Endothelial cell of umbilical vein (primary cell): ENCODE data around the gene CDHR5. TPM values are rescaled to one million over a fixed set of nuclear protein-coding genes. Genes with fewer than 3 reads are reported as not detected.

ENCODE experiments used
- BruUV-seq: library from RNA; stranded (reverse); fragments of 400-500 nt; replicated peaks from 2 replicates; lab custom pipeline; 2021; lab: Mats Ljungman, UMichigan
- CTCF ChIA-PET: fragments of 300-600, 350-600 bp; sonication (Branson Sonifier 250); formaldehyde crosslinking; loops from one replicate; lab custom pipeline; 2021; ENCODE audit warnings: antibody characterized with exemption, inconsistent platforms; lab: Charles Lee
- POLR2A ChIA-PET: fragments of 300-600, 350-600 bp; sonication (Branson Sonifier 250); formaldehyde crosslinking; loops from one replicate; lab custom pipeline; 2021; ENCODE audit warnings: antibody characterized with exemption, inconsistent platforms; lab: Charles Lee
- DNase-seq: peaks from one replicate; pipeline ENCODE4 v3.0.0-alpha.2; 2011; ENCODE audit warnings: low read depth, low spot score
- FAIRE-seq: peaks from 2 replicates; lab custom pipeline; 2011; peaks lifted over from hg19 to GRCh38; lab: Jason Lieb, UNC
- H2AFZ ChIP-seq: 2 replicates; pipeline ENCODE4 v1.6.0; 2012; ENCODE audit warnings: low read depth, low read length, control low read depth, inconsistent platforms
- H3K27ac ChIP-seq: 2 replicates; pipeline ENCODE4 v1.5.1; 2011; ENCODE audit warnings: low read depth, mild to moderate bottlenecking, control low read depth, low read length, moderate library complexity; ENCODE audit not compliant: insufficient read depth
- H3K27me3 ChIP-seq, 2 experiments: 2 replicates each; pipeline versions ENCODE4 v1.6.0 to v1.6.1; 2011; ENCODE audit warnings: low read length in 2 of 2, mixed read lengths in 1 of 2; ENCODE audit not compliant: control insufficient read depth in 2 of 2, insufficient read depth in 2 of 2
- H3K36me3 ChIP-seq, 2 experiments: 2 replicates in 1 of 2; 3 replicates in 1 of 2; pipeline ENCODE4 v1.5.1; 2011; ENCODE audit warnings: low read length in 2 of 2, mild to moderate bottlenecking in 1 of 2, moderate library complexity in 1 of 2; ENCODE audit not compliant: control insufficient read depth in 2 of 2, insufficient read depth in 2 of 2; ENCODE audit errors: extremely low read depth in 1 of 2
- H3K4me1 ChIP-seq: 3 replicates; pipeline ENCODE4 v1.5.1; 2011; ENCODE audit warnings: mild to moderate bottlenecking, low read length; ENCODE audit not compliant: control insufficient read depth, insufficient read depth; ENCODE audit errors: extremely low read depth
- H3K4me2 ChIP-seq: 2 replicates; pipeline ENCODE4 v1.6.1; 2011; ENCODE audit warnings: low read length, control low read depth, mixed read lengths; ENCODE audit not compliant: insufficient read depth
- H3K4me3 ChIP-seq, 3 experiments: fragments of 200-600 bp in 1 of 3; sonication (generic), shearing (Covaris generic) in 1 of 3; replicated peaks in 1 of 3; 2 replicates each; pipeline ENCODE4 v1.5.1; 2011 to 2016; ENCODE audit warnings: control low read depth in 3 of 3, low read length in 3 of 3, mild to moderate bottlenecking in 2 of 3, inconsistent platforms in 1 of 3, low read depth in 1 of 3, moderate library complexity in 1 of 3; ENCODE audit not compliant: insufficient read depth in 1 of 3
- H3K79me2 ChIP-seq: 2 replicates; pipeline ENCODE4 v1.6.0; 2012; ENCODE audit warnings: low read length, inconsistent platforms; ENCODE audit not compliant: control insufficient read depth, insufficient read depth
- H3K9ac ChIP-seq: replicated peaks from 2 replicates; pipeline ENCODE3; 2011; ENCODE audit warnings: low read length, control low read depth; ENCODE audit not compliant: insufficient read depth; ENCODE audit errors: extremely low read depth
- H3K9me1 ChIP-seq: replicated peaks from 3 replicates; pipeline ENCODE4 v1.6.0; 2011; ENCODE audit warnings: mild to moderate bottlenecking, low read length; ENCODE audit not compliant: control insufficient read depth, insufficient read depth; ENCODE audit errors: extremely low read depth
- H3K9me3 ChIP-seq: replicated peaks from 2 replicates; pipeline ENCODE4 v1.5.1; 2012; ENCODE audit warnings: low read length, inconsistent platforms; ENCODE audit not compliant: control insufficient read depth, insufficient read depth
- H4K20me1 ChIP-seq: replicated peaks from 2 replicates; pipeline ENCODE3; 2011; ENCODE audit warnings: mild to moderate bottlenecking, low read length; ENCODE audit not compliant: control insufficient read depth, insufficient read depth; ENCODE audit errors: extremely low read depth
- GATA2 ChIP-seq: IDR thresholded peaks from 2 replicates; pipeline ENCODE4 v1.7.0; 2011; ENCODE audit warnings: low read depth, mild to moderate bottlenecking, moderate library complexity, mixed read lengths, low read length; ENCODE audit not compliant: insufficient read length, insufficient read depth
- MYC ChIP-seq: IDR thresholded peaks from one replicate; pipeline ENCODE4 v1.6.1; 2011; ENCODE audit warnings: mild to moderate bottlenecking, low read depth, low read length
- POLR2AphosphoS5 ChIP-seq: IDR thresholded peaks from 2 replicates; pipeline ENCODE4 v1.6.1; 2012; ENCODE audit warnings: low read depth, mild to moderate bottlenecking, control low read depth, low read length, moderate library complexity; ENCODE audit not compliant: insufficient read depth
- dilution Hi-C: fragments of 300-500 bp; cut with MboI; formaldehyde crosslinking; loops from one replicate; pipeline ENCODE4 v1.15.0; 2019; ENCODE audit warnings: low sequenced_read_pairs; ENCODE audit not compliant: extremely low pct_ligation_motif_present
- intact Hi-C: fragments of 100-400 bp; cut with micrococcal nuclease; formaldehyde crosslinking; loops from one replicate; pipeline ENCODE4 v1.10.0; 2022
- polyA plus RNA-seq, 4 experiments: library from polyadenylated mRNA; depleted of rRNA in 3 of 4; stranded (reverse) in 3 of 4; unstranded in 1 of 4; fragments of >200 nt; gene quantifications; 2 replicates each; pipeline versions ENCODE4 v1.2.1 to v1.2.3, GENCODE V29; 2011 to 2012; ENCODE audit warnings: missing spikeins in 1 of 4
- total RNA-seq: library from RNA; stranded (reverse); gene quantifications from 2 replicates; pipeline ENCODE4 v1.2.3, GENCODE V29; 2021
- TF ChIP-seq, protein P1 (sequence below), 2 donors: IDR thresholded peaks; 1 replicate in 1 of 2; 2 replicates in 1 of 2; pipeline ENCODE4 v1.5.1; 2011; ENCODE audit warnings: low read length in 2 of 2, mild to moderate bottlenecking in 2 of 2, moderate library complexity in 2 of 2, control low read depth in 1 of 2, inconsistent platforms in 1 of 2, low read depth in 1 of 2; ENCODE audit not compliant: insufficient read depth in 1 of 2; ENCODE audit errors: extremely low read depth in 1 of 2

Gene CDHR5
- total and polyA plus RNA-seq, 2 donors (not counting 3 experiments of a cell fraction or from before 2014, with no cell fraction given) = not detected

DNA sequence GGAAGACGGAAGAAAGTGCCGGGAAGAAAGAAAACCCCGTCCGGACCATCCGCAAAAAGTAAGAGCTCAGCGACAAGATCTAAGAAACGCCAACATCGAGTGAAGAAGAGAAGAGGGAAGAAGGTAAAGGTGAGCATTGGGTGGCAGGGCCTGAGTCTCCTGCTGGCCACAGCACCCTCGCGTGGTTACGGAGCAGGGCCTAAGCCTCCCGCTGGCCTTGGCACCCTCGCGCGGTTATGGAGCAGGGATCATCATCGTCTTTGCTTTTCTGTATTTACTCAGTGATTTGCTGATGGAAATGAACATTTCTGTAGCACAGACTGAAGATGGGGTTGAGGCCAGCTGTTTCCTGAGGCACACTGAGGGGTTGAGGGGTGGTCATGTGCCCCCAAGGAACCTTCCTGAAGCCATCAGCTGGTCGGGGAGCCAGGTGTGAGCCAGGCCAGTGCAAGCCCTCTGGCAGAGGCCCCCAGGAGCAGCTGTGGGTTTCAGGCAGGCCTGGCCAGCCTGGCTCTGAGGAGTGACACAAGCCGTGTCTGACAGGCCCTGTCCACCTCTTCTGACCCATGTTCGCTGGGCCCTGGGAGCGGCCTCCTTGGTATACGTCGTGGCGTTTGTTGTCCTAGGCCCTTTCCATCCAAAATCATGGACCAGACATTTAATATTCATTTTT lies 23.0 kb downstream of the CDHR5 start:
- no peak for DNase-seq
- Histone ChIP-seq H3K4me2 (no peak overlapping the region), H3K4me1 (no peaks in the 10 kb centered on the region), H3K9ac (no peak overlapping the region), H2AFZ (no peak overlapping the region), H3K79me2 (no peaks in the 10 kb centered on the region), H3K4me3 (no peak overlapping the region), H3K27ac (no peak overlapping the region), H3K9me3 (no peaks in the 10 kb centered on the region), H4K20me1 (no peaks in the 10 kb centered on the region), H3K27me3 (no peaks in the 10 kb centered on the region), H3K9me1 (no peaks in the 10 kb centered on the region), H3K36me3 (peaks cover 19 to 65% of the 10 kb centered on the region in 2 experiments)
- FAIRE-seq = no peak
- ChIA-PET POLR2A (no interaction called here), CTCF (interaction anchor here (1.0 kb wide), 1 partner anchor 26 kb away, joined by 3 read pairs; the partner anchor contains the start of gene PHRF1)
- TF ChIP-seq MYC = no peak
- no peak for TF ChIP-seq GATA2
- TF ChIP-seq POLR2AphosphoS5 = no peak
- TF ChIP-seq, protein P1, sequence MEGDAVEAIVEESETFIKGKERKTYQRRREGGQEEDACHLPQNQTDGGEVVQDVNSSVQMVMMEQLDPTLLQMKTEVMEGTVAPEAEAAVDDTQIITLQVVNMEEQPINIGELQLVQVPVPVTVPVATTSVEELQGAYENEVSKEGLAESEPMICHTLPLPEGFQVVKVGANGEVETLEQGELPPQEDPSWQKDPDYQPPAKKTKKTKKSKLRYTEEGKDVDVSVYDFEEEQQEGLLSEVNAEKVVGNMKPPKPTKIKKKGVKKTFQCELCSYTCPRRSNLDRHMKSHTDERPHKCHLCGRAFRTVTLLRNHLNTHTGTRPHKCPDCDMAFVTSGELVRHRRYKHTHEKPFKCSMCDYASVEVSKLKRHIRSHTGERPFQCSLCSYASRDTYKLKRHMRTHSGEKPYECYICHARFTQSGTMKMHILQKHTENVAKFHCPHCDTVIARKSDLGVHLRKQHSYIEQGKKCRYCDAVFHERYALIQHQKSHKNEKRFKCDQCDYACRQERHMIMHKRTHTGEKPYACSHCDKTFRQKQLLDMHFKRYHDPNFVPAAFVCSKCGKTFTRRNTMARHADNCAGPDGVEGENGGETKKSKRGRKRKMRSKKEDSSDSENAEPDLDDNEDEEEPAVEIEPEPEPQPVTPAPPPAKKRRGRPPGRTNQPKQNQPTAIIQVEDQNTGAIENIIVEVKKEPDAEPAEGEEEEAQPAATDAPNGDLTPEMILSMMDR (IDR thresholded peaks at IDR 0.05; ENCODE audit: extremely low read depth in 1 of 2, insufficient read depth in 1 of 2, low read depth in 1 of 2, low read length in 2 of 2) = no peak
- dilution Hi-C loops (no loop called here), intact Hi-C loops (no loop called here)
- BruUV-seq = no TSS peak
